ENCODE results near the gene SGF29. TPM values are rescaled to one million over a fixed set of nuclear protein-coding genes. Genes with fewer than 3 reads are reported as not detected.
"Not testable (repeated sequence)": the region's sequence is repeated elsewhere in the genome, so short reads cannot be mapped to it uniquely, and the experiment has no call there.

Gene SGF29
- total and polyA plus RNA-seq, 9 donors, result 28.5 to 59.8 (median 42.5) TPM

DNA sequence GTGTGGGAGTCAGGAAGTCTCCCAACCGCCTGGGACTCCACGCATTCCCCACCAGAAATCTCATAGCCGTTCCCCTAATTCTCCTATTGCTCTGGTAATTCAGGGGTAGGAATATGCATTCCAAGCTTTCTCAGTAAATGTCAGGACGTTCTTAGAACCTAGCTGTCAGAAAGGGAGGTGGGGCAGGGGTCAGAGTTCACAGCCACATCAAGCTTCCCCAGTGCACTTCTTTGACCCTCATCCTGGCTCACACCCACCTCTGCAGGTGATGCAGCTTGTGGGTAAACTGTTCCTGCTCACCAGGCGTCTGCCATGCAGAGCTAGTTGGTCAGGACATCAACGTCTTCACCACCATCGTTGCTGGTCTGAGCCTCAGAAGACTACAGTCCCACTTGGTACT is 33.0 kb upstream of the SGF29 start:
- TF ChIP-seq, protein P1, sequence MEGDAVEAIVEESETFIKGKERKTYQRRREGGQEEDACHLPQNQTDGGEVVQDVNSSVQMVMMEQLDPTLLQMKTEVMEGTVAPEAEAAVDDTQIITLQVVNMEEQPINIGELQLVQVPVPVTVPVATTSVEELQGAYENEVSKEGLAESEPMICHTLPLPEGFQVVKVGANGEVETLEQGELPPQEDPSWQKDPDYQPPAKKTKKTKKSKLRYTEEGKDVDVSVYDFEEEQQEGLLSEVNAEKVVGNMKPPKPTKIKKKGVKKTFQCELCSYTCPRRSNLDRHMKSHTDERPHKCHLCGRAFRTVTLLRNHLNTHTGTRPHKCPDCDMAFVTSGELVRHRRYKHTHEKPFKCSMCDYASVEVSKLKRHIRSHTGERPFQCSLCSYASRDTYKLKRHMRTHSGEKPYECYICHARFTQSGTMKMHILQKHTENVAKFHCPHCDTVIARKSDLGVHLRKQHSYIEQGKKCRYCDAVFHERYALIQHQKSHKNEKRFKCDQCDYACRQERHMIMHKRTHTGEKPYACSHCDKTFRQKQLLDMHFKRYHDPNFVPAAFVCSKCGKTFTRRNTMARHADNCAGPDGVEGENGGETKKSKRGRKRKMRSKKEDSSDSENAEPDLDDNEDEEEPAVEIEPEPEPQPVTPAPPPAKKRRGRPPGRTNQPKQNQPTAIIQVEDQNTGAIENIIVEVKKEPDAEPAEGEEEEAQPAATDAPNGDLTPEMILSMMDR (IDR thresholded peaks at IDR 0.05), result no peak
- TF ChIP-seq POLR2A (IDR thresholded peaks at IDR 0.05), result no peak
- TF ChIP-seq EP300 (IDR thresholded peaks at IDR 0.05), result no peak
- no peaks in the 10 kb centered on the region for H3K27me3 ChIP-seq

DNA sequence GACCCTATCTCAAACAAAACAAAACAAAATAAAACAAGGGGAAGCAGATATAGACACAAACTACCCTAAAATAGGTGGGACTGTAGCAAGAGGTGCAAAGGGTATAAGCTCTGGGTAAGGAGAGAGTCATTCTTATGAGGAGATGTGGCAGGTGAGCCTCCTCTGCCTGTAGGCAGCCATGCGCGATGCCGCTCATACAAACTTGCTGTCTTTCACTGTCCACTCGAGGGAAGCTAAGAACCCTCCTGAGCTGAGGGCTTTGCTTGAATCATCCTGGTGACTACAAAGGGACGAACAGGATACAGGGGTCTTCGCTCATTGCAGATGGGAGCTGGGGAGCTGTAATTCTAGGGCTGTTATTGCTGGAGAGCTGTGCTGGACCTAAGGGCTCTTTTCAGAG is 32.3 kb upstream of the SGF29 start:
- no peak for DNase-seq
- Histone ChIP-seq H3K4me3 (no peak overlapping the region), H3K27ac (no peak overlapping the region), H3K9me3 (no peaks in the 10 kb centered on the region), H3K4me1 (ENCODE audit: insufficient read depth) (no peaks in the 10 kb centered on the region), H3K36me3 (no peaks in the 10 kb centered on the region), H3K27me3 (no peaks in the 10 kb centered on the region)
- intact Hi-C loops (cut with DNase I), result no loop called here
- TF ChIP-seq EP300 (IDR thresholded peaks at IDR 0.05) (no peak), POLR2A (IDR thresholded peaks at IDR 0.05) (no peak)
- TF ChIP-seq, protein P1 (IDR thresholded peaks at IDR 0.05), result no peak
- 87 to 94% (median 90%) methylated on average over 6 of the region's 6 CpGs for WGBS, 3 donors

More for the DNA sequence above, 33.0 kb upstream of the SGF29 start:
- 74 to 82% (median 76%) methylated on average over 7 of the region's 7 CpGs for WGBS, 3 donors
- Histone ChIP-seq H3K4me3 (no peak overlapping the region), H3K9me3 (no peaks in the 10 kb centered on the region), H3K4me1 (ENCODE audit: insufficient read depth) (no peaks in the 10 kb centered on the region), H3K36me3 (no peaks in the 10 kb centered on the region), H3K27ac (no peak overlapping the region)
- no peak for DNase-seq
- intact Hi-C loops (cut with DNase I), result no loop called here

DNA sequence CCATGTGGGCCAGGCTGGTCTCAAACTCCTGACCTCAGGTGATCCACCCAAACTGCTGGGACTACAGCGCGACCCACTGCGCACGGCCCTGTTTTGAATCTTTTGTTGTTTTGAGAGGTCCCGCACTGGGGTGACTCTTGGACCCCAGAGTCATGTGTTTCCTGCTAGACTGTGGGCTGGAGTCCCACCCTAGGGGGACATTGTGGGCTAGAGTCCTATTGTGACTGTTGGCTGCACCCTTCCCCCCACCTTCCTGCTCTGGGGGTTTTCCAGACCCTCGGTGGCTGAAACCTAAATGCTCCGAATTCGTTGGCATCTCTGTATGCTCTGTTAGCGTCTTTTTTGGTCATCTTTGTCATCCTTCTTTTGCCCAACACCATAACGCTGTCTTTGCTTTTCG is 30.9 kb upstream of the SGF29 start:
- Histone ChIP-seq H3K36me3 (no peaks in the 10 kb centered on the region), H3K27me3 (no peaks in the 10 kb centered on the region), H3K9me3 (no peaks in the 10 kb centered on the region), H3K27ac (no peak overlapping the region), H3K4me1 (ENCODE audit: insufficient read depth) (peaks cover 1% of the 10 kb centered on the region), H3K4me3 (no peak overlapping the region)
- intact Hi-C loops (cut with DNase I), result no loop called here
- DNase-seq, result no peak
- TF ChIP-seq, protein P1 (IDR thresholded peaks at IDR 0.05), result no peak
- TF ChIP-seq POLR2A (IDR thresholded peaks at IDR 0.05) (no peak), EP300 (IDR thresholded peaks at IDR 0.05) (no peak)
- WGBS, 3 donors, result 88 to 90% (median 89%) methylated on average over 11 of the region's 11 CpGs

DNA sequence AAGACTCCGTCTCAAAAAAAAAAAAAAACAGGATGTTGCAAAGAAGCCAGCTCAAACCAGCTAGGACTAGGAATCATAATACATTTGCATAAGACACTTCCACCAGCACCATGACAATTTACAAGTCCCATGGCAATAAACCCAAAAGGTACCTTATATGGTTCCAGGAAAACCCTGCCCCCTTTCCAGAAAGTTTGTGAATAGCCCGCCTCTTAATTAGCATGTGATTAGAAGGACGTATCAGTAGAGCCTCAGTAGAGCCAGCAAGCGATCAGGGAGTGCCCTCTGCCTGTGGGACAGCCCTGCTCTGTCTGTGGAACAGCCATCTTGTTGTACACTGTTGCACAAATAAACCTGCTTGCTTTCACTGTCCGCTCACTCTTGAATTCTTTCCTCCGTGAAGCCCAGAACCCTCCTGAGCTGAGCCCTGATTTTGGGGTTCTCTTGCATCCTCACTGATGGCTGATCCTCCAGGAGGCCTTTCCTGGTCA is 29.0 kb upstream of the SGF29 start:
- no peak for DNase-seq
- H3K27me3 ChIP-seq, result no peaks in the 10 kb centered on the region
- H3K36me3 ChIP-seq, result no peaks in the 10 kb centered on the region
- peaks cover 8% of the 10 kb centered on the region for H3K4me1 ChIP-seq (ENCODE audit: insufficient read depth)
- no peak overlapping the region for H3K4me3 ChIP-seq
- 83 to 89% (median 84%) methylated on average over 6 of the region's 6 CpGs for WGBS, 3 donors
- no peak overlapping the region for H3K27ac ChIP-seq
- no peak for TF ChIP-seq POLR2A (IDR thresholded peaks at IDR 0.05)
- intact Hi-C loops (cut with DNase I), result no loop called here
- H3K9me3 ChIP-seq, result no peaks in the 10 kb centered on the region

DNA sequence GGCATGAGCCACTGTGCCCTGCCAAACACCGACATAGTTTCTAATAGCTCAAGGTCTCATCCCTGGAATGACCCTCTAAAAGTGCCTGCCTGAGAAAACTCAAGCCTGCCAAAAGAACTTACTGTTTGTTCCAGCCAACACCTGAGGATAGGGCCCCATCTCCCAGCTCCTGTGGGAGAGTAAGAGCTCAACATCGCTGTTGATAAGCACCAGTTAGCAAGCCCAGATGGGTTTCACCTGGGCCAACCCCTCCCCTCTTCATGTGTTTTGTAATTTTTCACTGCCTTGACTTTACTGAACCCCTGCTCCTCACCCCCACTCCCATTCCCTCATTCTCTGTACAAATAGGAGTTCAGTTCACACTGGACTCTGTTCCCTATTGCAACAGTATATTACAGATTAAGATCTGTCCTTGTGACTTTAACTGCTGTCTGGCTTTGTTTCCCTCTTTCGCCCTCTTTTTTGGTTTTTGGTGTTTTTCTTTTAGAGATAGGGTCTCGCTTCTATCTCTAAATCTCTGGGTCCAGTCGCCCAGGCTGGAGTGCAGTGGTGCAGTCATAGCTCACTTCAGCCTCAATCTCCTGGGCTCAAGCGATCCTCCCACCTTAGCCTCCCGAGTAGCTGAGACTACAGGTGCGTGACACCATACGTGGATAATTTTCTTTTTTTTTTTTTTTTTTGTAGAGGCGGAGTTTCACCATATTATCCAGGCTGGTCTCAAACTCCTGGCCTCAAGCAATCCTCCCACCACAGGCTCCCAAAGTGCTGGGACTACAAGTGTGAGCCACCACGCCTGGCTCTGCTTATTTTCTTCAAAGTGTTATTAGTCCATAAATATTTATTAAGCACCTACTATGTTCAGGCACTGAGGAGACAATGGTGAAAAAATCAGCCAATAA is 27.3 kb upstream of the SGF29 start:
- WGBS, 3 donors, result 73 to 82% (median 78%) methylated on average over 11 of the region's 11 CpGs
- Histone ChIP-seq H3K4me1 (ENCODE audit: insufficient read depth) (peaks cover 8% of the 10 kb centered on the region), H3K36me3 (no peaks in the 10 kb centered on the region), H3K4me3 (no peak overlapping the region), H3K9me3 (no peaks in the 10 kb centered on the region), H3K27ac (no peak overlapping the region), H3K27me3 (no peaks in the 10 kb centered on the region)
- intact Hi-C loops (cut with DNase I), result no loop called here
- DNase-seq, result no peak
- TF ChIP-seq, protein P1 (IDR thresholded peaks at IDR 0.05), result no peak
- TF ChIP-seq POLR2A (IDR thresholded peaks at IDR 0.05) (no peak), EP300 (IDR thresholded peaks at IDR 0.05) (no peak)

DNA sequence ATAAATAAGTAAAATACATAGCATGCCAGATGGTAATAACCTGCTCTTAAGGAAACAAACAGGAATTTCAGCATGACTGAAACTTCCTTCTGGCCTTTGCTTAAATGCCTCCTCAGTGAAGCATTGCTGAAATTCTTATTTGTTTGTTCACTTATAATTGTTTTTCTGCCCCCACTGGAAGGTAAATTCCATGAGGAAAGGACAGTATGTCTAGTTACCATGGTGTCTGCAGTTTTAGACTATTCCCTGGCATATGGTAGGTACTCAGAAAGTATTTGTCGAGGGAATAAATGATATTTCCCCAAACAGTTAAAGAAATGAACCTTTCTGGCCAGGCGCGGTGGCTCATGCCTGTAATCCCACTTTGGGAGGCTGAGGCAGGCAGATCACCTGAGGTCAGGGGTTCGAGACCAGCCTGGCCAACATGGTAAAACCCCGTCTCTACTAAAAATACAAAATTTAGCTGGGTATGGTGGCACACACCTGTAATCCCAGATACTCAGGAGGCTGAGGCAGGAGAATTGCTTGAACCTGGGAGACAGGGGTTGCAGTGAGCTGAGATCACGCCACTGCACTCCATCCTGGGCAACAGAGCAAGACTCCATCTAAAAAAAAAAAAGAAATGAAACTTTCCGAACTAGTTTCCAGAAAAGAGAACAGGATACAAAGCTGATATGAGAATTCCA is 26.5 kb upstream of the SGF29 start:
- H3K27ac ChIP-seq, result peak overlapping the region in 1 of 2 donors; percentile 41

More for the DNA sequence above, 26.5 kb upstream of the SGF29 start:
- 90 to 92% (median 90%) methylated on average over 7 of the region's 7 CpGs for WGBS, 3 donors
- intact Hi-C loops (cut with DNase I); H3K4me3 ChIP-seq; H3K36me3 ChIP-seq; DNase-seq; H3K4me1 ChIP-seq (ENCODE audit: insufficient read depth); H3K27me3 ChIP-seq; H3K9me3 ChIP-seq: not testable (repeated sequence)

Measured in ovary (tissue), 9 donors.